Stimulated activated CD4-positive, alpha-beta T cell treated with anti-CD3 and anti-CD28 coated beads, Interleukin-4, amount 100 ng/mL, for 1 hour (primary cell): ENCODE results near the gene OPCML.

ENCODE experiments used
- DNase-seq: peaks from one replicate; pipeline ENCODE4 v3.0.0-alpha.2; 2020

OPCML gene

DNA sequence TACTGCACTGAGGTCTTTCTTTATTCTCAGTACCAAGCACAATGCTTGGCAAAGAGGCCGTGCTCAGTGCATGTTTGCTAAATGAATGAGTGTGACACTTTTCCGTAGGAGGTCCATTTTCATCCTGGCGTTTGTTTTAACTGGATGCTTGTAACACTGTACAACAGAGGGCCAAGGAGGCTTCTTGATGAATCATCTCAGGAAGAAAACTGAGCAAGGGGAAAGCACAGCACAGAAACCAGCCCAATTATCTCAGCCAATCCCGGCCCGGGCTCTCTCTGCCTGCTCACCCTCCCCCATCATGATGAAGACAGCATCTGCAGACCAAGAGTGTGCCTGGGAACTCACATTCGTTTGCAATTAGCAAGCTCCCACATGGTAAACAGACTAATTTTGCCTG lies 570.3 kb downstream of the OPCML start:
- DNase-seq = no peak

DNA sequence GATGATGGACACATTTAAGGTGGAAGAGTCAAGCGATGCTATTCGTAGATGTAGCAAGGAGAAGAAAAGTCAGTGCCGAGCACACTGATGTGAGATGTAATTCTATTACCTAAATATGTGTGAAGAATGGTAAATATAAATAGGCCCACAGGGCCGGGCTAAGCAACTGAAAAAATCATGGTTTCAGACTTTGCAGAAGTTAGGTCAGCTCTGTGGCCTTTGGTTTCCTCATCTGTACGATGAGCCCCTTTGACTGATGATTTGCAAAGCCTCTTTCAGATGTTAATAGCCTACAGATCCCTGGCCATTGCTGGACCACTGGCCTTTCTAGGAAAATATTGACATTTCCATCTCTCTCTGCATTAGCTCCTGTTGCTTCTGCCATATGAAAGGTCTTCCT lies 570.8 kb downstream of the OPCML start:
- DNase-seq = no peak

DNA sequence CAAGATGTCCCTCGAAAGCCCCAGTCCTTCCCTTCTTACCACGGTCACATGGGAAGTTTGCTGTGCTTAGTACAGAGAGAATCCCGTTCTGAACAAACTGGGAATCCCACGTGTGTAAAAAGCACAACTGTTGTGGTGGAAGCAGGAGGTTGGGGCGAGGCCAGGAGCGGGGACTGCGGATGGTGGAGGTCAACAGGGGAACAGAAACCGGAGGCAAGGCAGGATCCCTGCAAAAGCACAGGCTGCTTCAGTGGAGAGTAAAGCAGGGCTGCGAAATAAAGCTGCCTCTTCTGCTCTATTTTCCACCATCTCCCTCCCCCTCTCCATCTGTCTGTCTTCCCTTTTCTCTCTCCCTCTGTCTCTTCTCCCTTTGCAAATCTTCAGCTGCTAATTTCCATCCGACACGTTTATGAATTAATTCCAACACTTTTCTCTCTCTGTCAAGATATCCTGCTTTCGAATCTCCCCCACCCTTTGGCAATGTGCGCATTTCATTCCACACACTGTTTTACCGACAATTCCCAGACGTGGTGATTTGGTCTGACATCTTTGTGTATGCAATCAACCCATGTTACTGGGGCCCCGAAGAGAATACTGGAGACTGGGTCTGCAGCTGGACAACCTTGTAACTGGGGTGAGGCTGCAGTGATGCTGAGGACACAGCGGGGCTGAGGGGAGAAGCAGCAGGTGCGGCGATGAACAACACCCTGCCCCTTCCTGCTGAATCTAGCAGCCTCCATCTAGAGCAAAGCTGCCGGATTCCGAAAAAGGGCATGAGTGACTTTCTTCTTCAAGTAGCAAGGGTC lies 571.8 kb downstream of the OPCML start:
- DNase-seq = no peak

DNA sequence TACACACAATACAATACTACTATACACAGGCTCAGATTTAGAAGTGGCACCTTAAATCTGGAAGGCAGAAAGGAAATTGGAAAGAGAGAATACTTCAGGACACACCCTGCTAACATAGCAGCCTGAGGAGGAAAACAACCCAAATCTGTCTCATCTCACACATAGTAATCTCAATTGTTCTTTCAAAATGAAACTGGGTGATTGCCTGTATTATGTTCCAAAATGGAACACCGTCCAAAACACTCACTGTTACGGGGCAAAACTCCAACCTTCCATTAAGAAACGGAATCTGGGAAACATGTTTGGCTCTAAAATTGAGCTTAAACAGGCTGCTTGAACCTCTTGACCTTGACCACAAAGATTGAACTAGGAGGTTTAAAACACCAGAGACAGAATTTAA lies 572.6 kb downstream of the OPCML start:
- no peak for DNase-seq

DNA sequence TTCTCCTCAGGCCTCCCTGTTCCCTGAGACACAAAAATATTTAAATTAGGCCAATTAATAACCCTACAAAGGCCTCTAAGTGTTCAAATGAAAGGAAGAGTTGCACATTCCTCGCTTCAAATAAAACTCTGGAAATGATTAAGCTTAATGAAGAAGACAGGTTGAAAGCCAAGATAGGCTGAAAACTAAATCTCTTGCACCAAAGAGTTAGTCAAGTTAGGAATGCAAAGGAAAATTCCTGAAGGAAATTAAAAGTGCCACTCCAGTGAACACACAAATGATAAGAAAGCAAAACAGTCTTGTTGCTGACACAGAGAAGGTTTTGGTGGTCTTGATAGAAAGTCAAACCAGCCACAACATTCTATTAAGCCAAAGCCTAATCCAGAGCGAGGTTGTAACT lies 574.4 kb downstream of the OPCML start:
- DNase-seq = no peak

DNA sequence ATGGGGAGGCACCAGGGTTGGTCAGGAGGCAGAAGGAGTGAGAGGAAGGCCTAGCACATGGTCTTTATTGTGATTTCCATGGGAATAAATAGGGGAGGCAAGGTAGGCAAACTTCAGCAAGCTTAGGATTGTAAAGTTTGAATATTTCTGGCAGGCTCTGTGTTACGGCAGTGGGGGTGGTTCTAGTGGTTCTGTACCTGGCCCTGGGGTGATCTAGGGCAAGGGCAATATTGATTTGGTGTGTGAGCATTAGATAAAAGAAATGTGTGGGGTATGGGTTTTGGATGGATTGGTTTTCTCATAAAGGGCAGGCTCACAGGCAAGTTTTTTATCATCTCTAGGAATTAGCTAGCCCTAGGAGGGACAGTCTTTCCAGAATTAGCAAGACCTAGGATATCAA lies 584.0 kb downstream of the OPCML start:
- DNase-seq = no peak

DNA sequence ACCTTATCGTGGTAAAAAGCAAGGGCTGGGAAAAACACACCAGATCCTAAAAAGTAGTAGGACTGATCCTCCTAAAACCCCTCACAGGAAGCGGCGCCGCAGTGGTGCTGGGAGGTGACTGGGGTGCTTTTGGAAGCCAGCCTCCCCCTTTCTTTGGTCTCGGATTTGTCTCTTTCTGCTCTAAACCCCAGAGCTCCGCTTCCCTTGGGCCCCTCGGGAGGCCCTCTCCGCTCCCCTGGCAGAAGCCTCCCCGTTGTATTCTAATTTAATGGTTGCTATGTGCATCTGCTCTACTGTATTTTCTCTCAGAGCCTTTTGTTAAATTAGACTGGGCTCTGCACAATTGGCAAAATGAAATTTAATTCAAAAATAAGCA lies 587.7 kb downstream of the OPCML start:
- DNase-seq = no peak

DNA sequence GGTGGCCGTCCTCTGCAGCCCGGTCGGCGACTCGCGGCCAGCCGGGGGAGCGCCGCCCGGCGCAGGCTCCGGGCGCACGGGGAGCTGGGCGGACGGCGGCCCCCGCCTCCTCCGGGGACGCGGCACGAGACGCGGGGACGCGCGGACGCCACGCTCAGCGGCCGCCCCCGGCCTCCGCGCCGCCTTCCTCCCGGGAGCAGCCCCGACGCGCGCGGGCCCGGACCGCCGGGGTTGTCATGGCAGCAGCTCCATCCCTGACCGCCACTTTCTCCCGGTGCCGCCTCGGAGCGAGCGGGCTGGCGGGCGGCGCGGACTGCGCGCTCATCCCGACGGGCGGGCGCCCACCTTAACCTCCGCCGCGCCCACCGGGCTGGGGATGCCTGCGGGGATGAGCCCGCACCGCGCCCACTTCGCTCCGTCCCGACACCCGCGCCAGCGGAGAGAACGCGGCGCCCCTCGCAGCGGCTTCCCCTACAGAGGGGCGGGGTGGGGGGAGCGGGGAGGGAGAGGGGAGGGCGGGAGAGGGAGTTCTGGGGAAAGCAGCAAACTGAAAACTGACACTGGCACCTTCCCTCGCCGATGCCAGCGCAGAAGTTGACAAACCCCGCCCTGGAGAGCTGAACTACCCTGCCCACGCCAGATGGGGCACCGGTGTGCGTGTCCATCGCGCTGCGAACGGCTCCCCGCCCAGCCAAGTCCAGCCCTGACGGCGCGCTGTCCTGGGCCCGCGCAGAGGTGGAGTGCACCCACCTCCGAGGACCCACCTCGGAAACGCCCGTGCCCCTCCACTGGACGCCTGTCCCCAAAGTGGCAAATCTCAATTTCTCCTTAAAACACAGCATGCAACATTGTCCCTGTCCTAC lies 588.4 kb downstream of the OPCML start:
- DNase-seq = no peak

DNA sequence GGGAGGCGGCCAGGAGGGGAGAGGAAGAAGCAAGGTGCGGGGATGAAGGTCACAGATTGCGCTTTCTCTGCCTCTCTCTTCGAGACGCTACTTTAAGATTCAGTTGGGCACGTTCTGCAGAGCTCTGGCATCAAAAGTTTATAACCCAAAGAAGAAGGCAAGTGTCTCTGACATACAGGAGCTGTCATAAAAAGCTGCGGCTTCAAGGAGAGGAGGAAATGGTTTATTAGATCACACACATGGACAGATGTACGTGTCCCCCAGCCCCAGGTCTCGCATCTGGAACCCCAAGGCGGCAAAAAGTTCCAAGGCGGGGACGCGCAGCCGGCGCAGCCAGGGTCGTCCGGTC lies 589.0 kb downstream of the OPCML start:
- DNase-seq = no peak

DNA sequence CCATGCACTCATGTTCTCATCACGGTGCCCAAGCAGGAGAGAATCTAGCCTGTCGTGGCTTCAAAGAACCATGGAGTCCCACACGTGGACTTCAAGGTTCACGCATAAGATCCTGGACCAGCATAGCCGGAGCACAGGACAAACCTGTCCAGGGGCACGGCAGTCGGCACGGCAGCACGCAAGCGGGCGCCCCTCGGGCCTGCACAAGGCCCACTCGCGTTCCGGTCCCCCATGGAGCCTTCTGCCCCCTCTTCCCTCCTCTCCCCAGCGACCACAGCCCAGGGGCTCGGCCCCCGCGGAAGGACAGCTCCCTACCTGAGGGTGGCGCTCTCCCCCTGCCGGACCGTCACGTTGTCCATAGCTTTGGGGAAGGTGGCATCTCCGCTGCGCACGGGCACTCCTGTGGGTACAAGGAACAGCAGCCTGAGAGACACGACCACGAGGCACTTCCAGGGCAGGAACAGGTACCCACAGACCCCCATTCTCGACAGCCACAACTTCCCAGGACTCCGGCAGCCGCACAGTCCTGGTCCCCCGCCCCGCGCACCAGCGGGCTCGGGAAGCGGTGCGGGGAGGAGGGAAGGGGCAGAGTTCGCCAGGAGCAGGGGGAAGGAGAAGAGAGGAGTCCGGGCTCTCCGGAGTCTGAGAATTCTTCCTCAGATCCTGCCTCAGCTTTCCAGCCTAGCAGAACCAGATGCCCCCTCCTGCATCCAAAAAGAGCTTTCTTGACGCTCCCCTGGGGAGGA lies 589.5 kb downstream of the OPCML start:
- DNase-seq = no peak

DNA sequence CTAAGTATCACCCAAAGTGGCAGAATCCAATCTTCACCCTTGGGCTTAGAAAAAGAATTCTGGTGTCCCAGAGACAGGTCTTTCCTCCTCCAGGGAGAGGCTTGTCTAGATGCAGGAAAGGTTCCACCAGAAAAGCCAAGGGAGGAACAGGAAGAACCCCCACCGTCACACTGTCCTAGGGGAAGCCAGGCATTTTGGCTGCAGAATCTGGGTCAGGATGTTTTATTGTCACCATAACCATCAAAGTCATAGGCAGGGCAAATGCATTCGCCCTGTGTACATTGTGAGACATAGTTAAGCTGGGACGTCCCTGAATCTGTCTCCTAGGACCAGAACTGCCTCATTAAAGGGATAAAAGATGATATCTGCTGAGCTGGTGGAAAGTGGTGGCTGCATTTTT lies 590.5 kb downstream of the OPCML start:
- DNase-seq = no peak

DNA sequence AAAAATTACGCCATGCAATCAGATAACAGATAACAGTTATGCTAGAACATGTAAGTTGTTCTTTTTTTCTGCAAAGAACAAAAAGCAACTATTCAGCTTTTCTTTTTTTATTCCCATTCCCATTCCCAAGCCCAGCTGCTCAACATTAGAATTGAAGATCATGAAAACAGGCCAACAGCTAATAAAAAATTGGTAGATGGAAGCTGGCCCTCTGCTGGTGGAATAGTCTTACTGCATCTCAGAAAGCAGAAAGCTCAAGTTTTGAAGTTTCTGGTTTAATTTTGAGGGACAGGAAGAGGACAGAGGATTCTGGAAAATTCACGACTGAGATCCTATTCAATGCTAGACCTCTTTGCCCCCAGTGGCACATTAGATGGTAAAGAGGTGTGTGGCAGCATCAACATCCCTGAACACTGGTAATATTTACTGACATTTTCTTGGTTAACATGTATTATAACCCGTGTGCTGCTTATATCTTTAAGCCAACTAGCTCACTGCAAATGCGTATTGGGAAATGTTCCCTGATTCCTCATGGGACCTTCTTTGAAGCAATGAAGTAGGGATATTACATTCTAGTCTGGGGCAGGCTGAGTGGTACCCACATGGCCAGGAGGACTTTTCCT lies 591.2 kb downstream of the OPCML start:
- DNase-seq = no peak

DNA sequence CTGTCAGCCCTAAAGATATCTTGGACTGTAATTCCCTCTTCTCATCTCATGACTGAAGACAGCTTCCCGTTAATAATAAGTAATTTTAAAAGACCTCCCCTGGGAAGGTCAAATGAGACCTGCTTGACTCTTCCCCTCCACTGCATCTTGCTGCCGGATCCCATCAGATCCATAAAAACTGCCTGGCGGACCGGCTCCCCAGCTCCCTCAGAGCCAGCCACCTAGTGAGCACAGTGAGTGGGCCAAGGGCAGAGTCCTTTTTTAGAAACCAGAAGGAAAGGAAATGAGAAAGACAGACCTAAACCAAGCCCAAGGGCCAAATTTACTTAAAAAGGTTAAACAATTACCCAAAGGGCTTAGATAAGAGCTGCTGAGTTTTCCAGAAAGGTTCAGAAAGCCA lies 595.3 kb downstream of the OPCML start:
- DNase-seq = no peak

DNA sequence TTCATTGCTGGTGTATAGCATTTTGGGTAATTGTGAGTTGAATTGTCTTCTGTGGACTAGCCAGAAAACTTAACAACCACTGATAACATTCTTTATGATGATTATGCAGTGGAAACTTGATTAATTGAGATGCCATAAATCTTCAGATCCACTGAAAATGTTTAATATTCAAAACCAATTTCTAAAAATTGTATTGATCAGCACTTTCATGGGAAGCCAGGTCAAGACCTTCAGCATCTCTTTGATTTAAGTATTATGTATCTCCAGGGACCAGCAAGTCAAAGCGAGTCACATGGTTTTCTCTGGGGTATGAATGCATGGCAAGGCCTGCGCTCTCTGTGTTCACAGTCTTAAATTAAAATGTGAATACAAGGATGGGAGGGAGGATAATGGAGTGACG lies 596.9 kb downstream of the OPCML start:
- no peak for DNase-seq

DNA sequence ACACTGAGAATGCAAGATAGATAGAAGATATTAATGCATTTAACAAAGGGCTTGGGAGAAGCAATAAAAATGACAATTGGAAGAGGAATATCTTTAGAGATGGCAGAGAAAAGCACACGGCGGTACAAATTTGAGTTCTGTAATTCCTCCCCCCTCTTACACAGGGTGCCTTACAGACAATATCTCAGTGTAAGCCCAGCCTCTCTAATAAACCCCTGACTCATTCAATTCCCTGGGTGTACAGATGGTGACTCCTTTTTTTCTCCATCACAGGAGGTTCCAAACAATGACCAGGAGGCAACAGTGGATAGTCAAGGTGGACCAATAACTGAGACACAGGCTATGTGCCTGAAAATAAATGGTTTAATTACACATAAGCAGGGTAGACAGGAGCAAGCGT lies 598.6 kb downstream of the OPCML start:
- DNase-seq = no peak

DNA sequence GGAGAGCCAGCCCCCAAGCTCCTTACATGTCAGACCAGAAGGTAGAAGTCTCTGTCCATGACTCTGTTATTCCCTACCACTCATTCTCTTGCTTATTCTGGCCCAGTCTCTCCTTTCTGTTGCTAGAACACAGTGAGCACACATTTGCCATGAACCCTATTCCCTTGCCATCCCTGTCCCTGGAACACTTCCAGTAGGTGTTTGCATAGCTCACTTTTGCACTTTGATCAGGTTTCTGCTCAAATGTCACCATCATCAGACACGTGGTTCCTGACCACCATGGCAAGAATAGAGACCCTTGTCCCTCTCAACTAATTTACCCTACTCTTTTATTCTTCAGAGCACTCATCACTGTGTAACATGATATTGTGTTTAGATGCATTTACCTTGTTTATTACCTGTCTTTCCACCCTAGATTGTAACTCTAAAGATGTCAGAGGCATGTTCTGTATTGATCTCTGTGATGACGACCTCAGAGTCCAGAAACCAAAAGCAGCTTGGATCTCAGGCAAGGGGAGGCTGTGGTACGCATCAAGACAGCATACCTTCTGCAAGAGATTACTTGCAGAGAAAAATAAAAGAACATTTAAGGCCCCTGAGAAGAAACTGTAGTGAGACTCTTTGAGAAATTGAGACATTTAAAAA lies 606.4 kb downstream of the OPCML start:
- no peak for DNase-seq

DNA sequence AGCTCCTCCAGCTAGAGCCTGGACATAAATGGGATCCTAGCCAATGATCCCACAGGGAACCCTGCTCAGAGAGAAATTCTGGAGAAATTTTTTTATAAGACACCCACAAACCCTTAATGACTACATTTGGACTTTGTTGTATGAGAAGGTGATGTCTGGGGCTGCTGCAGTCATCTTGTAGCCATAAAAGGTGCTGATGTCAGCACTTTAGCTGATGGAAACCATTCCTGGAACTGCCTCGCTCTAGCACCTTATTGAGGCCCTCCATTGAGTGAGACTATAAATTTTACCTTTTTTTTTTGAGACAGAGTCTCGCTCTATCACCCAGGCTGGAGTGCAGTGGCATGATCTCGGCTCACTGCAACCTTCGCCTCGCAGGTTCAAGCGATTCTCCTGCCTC lies 610.7 kb downstream of the OPCML start:
- no peak for DNase-seq

DNA sequence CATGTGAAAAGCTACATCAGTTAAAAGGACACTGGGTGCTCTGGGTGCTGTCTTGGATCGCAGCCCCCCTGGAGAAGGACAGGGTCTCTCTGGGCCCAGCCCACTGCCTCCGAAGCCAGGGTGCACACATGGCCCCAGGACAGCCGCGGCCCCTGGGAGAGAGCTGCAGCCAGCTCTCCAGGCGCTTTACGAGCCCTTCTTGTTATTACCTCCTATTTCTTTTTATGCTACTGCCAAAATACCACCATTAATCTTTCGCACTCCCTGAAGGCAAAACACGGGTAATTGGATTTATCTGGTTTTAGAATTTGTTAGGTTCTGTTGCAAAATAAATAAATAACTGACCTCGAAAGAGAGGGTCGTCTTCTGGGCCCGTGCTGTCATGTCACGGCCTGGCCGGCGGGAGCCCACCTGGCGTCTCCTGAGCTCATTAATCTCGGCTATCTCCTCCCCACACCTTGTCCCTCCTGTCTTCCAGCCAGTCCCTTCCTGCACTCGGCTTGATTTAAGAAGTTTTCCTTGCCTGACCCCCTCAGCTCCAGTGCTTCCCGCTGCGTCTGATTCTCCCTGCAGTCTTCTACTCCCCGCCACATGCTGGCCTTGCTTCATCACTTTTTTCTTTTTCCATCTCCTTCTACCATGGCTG lies 611.7 kb downstream of the OPCML start:
- no peak for DNase-seq

DNA sequence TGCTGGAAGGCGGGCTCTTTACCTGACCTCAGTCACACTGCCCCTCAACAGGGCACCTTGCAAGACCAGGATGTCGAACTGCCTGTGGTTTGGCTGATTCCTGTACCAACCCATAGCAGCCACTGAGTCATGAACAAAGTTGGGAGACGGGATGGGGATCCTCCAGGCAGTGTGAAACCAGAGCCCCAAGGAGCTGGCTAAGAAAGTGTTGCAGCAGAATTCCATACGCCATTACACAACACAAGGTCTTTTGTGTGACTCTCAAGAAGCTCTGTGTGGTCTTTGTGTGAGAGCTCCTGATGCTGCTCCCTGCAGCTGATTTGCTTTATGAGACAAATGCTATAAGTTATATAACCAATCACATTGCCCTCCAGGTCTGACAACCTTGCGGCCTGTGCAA lies 617.7 kb downstream of the OPCML start:
- no peak for DNase-seq

DNA sequence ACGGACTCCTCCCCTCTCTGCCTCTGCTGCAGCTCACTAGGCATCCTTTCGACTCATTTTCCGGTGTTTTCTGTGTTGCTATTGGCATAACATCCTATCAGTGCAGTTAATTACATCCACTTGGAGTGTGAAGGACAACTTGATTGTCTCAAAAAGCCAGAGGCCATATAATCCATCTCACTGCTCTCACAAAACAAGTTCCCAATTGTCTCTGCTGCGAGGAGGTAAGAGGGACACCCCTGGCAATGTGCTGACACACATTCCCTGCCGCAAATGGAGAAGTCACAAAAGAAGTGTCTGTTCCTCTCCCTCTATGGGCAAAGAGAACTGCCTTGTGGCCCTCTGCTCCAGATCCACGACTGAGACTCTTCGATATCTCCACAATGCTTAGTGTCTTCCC lies 618.4 kb downstream of the OPCML start:
- DNase-seq = no peak

DNA sequence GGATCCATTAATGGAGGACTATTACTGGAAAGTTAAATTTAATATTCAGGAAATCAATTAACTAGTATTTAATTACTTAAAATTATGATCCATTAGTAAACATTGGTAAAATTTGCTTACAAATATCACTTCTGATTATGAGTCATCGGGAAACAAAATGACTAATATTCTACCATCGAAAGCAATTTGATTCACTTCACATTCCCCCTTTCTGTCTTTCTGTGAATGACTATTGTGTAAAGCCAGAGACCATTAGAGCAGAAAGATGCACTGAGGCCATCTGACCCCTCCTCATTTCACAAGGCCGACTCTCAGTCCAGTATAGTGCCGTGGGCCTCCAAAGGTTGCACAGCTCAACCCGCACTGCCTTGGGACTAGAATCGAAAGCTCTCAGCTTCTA lies 619.0 kb downstream of the OPCML start:
- no peak for DNase-seq

DNA sequence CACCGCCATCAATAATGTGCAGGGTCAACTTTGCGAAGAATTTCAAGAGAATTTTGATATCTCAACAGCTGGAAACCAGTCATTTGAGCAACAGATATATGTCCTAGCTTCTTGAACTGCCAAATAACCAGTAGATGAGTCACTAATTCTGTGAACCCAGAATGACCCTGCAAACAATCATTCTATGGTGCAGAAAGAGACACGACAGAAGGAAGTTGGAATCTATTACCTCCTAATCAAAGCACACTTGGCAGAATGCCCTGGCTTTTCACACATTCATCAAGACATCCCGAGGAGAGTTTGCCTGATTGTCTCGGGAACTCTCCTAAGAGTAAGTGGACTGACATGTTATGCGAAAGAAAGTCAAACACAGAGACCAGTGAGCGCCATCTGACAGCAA lies 621.1 kb downstream of the OPCML start:
- no peak for DNase-seq
